HUDEP-2 (cell line): ENCODE data around the gene DMRTA2.
A peak's percentile ranks its signal among the peaks of the same experiment; 100 is the strongest.

Experiments used
- DNase-seq, 76 experiments: peaks; one replicate each; lab custom pipeline; 2025; ENCODE audit not compliant: unreplicated experiment in 76 of 76; lab: John Stamatoyannopoulos, UW

The DMRTA2 gene

GRCh38 chr1:50424045-50424883, 1.0 kb upstream of the DMRTA2 start:
- DNase-seq, result no peak

GRCh38 chr1:50423670-50424000, 392 bp upstream of the DMRTA2 start:
- DNase-seq, result peak in 6 of 76 experiments; percentile 13 to 51 (median 32)

- no peak for DNase-seq
These were observed 633 bp downstream of the DMRTA2 start for GRCh38 chr1:50422675-50422945.

GRCh38 chr1:50421768-50422674, 1.2 kb downstream of the DMRTA2 start:
- DNase-seq, result no peak

GRCh38 chr1:50421366-50421748, 1.9 kb downstream of the DMRTA2 start:
- no peak for DNase-seq

GRCh38 chr1:50420689-50421365, 2.4 kb downstream of the DMRTA2 start:
- DNase-seq, result no peak

GRCh38 chr1:50419907-50420677, 3.2 kb downstream of the DMRTA2 start:
- no peak for DNase-seq

GRCh38 chr1:50419192-50419906, 3.9 kb downstream of the DMRTA2 start:
- no peak for DNase-seq

GRCh38 chr1:50418600-50419109, 4.6 kb downstream of the DMRTA2 start:
- no peak for DNase-seq

- no peak for DNase-seq
These were observed 5.2 kb downstream of the DMRTA2 start for GRCh38 chr1:50417946-50418599.

- DNase-seq, result no peak
These were observed 5.7 kb downstream of the DMRTA2 start for GRCh38 chr1:50417507-50417906.

GRCh38 chr1:50416553-50417453, 6.4 kb downstream of the DMRTA2 start:
- no peak for DNase-seq

GRCh38 chr1:50416150-50416527, 7.1 kb downstream of the DMRTA2 start:
- DNase-seq, result no peak

GRCh38 chr1:50415235-50416149, 7.8 kb downstream of the DMRTA2 start:
- no peak for DNase-seq

GRCh38 chr1:50414853-50415234, 8.4 kb downstream of the DMRTA2 start:
- no peak for DNase-seq

- no peak for DNase-seq
These were observed 10.3 kb downstream of the DMRTA2 start for GRCh38 chr1:50412813-50413476.

- DNase-seq, result no peak
These were observed 17.4 kb downstream of the DMRTA2 start for GRCh38 chr1:50405814-50406213.
